ENCODE data around the gene ILDR1.

The ILDR1 gene

GRCh38 chr3:122019493-122019892 lies 2.6 kb downstream of the ILDR1 start:
- DNase-seq (ENCODE audit: low read depth), result no peak

GRCh38 chr3:122014741-122015140 lies 7.3 kb downstream of the ILDR1 start:
- no peak for DNase-seq (ENCODE audit: low read depth)

- no peak for DNase-seq (ENCODE audit: low read depth)
These were observed 8.6 kb downstream of the ILDR1 start for GRCh38 chr3:122013448-122013925.

GRCh38 chr3:122012821-122013220 lies 9.2 kb downstream of the ILDR1 start:
- no peak for DNase-seq (ENCODE audit: low read depth)

GRCh38 chr3:122011396-122011795 lies 10.7 kb downstream of the ILDR1 start:
- no peak for DNase-seq (ENCODE audit: low read depth)

GRCh38 chr3:122010506-122010905 lies 11.5 kb downstream of the ILDR1 start:
- no peak for DNase-seq (ENCODE audit: low read depth)

- DNase-seq (ENCODE audit: low read depth), result no peak
These were observed 13.9 kb downstream of the ILDR1 start for GRCh38 chr3:122008166-122008565.

GRCh38 chr3:122006267-122006666 lies 15.8 kb downstream of the ILDR1 start:
- no peak for DNase-seq (ENCODE audit: low read depth)

- DNase-seq (ENCODE audit: low read depth), result no peak
These were observed 17.0 kb downstream of the ILDR1 start for GRCh38 chr3:122004991-122005565.

GRCh38 chr3:122004107-122004506 lies 17.9 kb downstream of the ILDR1 start:
- DNase-seq (ENCODE audit: low read depth), result no peak

GRCh38 chr3:122003606-122004005 lies 18.4 kb downstream of the ILDR1 start:
- DNase-seq (ENCODE audit: low read depth), result no peak

GRCh38 chr3:122003112-122003511 lies 18.9 kb downstream of the ILDR1 start:
- no peak for DNase-seq (ENCODE audit: low read depth)

- no peak for DNase-seq (ENCODE audit: low read depth)
These were observed 19.4 kb downstream of the ILDR1 start for GRCh38 chr3:122002611-122003010.

- DNase-seq (ENCODE audit: low read depth), result no peak
These were observed 20.2 kb downstream of the ILDR1 start for GRCh38 chr3:122001892-122002291.

GRCh38 chr3:122000936-122001605 lies 21.0 kb downstream of the ILDR1 start:
- DNase-seq (ENCODE audit: low read depth), result no peak

- no peak for DNase-seq (ENCODE audit: low read depth)
These were observed 22.1 kb downstream of the ILDR1 start for GRCh38 chr3:121999931-122000330.

- no peak for DNase-seq (ENCODE audit: low read depth)
These were observed 23.2 kb downstream of the ILDR1 start for GRCh38 chr3:121998611-121999473.

GRCh38 chr3:121998030-121998580 lies 23.9 kb downstream of the ILDR1 start:
- DNase-seq (ENCODE audit: low read depth), result no peak

GRCh38 chr3:121997372-121997771 lies 24.7 kb downstream of the ILDR1 start:
- DNase-seq (ENCODE audit: low read depth), result no peak

- no peak for DNase-seq (ENCODE audit: low read depth)
These were observed 25.6 kb downstream of the ILDR1 start for GRCh38 chr3:121996441-121996840.

GRCh38 chr3:121995161-121996137 lies 26.6 kb downstream of the ILDR1 start:
- no peak for DNase-seq (ENCODE audit: low read depth)
